HG02981 (cell line): ENCODE measurements around the gene SLC37A1.
"Not testable (repeated sequence)": the region's sequence is repeated elsewhere in the genome, so short reads cannot be mapped to it uniquely, and the experiment has no call there.

Source experiments
- ATAC-seq: cut with Tn5 transposase; IDR thresholded peaks from one replicate; pipeline ENCODE4 v1.9.1; 2021; ENCODE audit warnings: mild to moderate bottlenecking, moderate library complexity; ENCODE audit not compliant: unreplicated experiment

SLC37A1 gene

DNA sequence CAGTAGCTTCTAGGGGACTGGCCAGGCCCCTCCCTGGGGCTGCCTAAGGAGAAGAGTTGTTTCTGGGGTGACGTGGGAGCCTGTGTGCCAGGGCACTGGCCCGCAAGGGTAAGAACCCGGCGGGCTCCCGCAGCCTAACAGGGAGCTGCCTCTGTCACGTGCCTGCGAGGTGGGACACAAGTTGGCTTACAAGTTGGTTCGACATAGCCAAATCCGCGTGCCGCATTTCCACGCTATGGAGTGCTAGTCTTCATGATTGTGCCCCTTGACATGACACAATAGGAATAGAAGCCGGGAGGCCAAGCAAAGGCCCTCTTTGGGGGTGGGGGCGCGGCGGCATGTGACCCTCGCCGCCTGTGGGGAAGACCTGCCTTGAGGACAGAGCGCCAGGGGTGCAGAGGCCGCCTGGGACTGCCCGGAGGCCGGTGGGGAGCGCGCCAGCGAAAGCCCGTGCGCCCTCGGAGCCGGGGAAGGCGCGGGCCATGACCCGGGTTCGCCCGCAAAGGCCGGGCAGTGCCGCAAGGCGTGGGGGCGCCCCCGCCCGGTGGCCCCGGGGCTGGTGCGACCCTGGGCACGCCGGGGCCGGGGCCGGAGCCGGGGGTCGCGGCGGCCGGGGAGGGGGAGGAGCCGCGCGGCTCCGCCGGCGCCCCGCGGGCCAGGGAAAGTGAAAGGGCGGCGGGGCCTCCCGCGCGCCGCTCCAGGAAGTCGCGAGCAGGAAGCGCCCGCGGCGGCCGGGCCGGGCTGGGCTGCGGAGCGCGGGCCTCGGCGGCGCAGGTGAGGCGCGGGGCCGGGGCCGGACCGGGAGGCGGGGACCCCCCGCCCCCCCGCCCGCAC is at the start of gene SLC37A1:
SLC37A1 (plus strand) TSS at position 702 of the 834 bp plus-strand sequence. CDS start 4,603 bp downstream, outside the sequence.
- ATAC-seq, result peak; percentile 57

DNA sequence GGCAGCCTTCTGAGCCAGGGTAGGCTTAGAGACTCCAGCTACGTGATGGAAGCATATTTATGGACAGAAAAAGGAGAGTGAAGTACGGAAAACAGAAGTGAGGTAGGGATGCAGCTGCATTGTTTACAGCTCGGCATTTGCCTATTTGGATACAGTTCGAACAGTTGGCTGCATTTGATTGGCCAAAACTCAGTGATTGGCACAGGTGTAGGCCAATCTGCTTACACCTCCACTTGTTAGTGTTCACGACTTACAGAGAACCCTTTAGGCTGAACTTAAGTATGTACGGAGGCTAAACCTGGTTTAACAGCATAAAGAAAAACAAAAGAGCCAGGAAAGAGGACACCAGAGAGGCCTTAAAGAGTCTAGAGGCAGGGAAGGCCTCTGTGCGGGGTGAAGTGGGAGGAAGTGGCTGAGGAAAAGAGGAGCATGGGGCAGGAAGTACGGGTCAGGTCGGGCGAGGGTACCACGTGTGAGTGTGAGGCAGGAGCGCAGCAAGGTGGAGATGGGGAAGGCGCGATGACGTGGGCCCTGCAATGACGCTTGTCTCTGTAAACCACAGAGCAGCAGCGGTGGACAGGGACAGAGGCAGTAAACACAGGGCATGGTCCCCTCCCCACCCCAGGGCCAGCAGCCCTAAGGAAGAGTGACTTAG is 49.7 kb upstream of the SLC37A1 start:
- ATAC-seq, result no peak

DNA sequence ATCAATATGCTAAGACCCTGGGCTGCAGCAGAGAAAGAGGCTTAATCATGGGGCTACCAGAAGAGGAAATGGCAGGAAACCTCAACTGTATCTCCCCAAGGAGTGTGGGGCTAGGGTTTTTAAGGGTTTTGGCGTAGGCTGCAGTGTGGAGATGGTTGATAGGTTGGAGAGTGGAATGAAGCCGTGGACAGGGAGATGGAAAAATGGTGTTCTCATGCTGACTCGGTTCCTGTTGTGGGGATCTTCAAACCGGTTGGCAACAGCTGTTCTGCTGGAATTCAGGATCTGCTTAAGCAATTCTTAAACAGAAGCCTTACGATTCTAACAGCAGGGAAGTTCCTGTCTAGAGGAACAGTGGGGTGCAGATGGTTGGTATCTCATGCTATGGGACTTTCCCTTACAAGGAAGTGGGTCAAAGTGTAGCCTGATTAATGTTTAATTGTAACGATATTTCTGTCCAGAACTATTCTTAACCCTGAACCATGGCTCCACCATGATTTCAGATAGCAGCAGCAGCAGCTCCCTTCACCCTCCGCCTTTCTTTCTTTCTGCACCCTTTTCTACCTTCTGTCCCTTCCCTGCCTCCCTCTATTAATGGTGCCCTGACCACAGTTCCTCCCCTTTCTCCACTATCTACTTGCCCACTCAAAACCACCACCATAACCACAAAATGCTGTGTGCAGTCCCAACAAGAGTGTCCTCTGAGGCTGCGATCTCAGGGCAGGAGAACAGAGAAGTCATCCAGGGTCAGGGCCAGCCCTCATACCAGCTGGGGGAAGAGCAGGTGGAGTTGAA is 48.4 kb upstream of the SLC37A1 start:
- ATAC-seq, result peak; percentile 15

DNA sequence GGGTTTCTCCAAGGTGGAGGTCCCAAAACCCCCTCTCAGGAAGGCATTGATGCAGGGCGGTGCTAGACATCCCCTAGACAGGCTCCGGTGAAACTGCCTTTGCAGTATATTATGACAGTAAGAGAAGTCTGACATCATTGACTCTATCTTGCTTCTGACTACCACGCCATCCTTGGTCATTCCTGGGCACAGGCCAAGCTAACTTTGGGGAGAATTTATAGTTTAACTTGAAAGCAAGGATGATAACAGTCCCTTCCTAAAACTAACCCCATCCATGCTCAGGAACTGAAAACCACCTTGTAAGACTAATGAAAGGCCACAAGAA is 47.9 kb upstream of the SLC37A1 start:
- ATAC-seq, result peak; percentile 27

DNA sequence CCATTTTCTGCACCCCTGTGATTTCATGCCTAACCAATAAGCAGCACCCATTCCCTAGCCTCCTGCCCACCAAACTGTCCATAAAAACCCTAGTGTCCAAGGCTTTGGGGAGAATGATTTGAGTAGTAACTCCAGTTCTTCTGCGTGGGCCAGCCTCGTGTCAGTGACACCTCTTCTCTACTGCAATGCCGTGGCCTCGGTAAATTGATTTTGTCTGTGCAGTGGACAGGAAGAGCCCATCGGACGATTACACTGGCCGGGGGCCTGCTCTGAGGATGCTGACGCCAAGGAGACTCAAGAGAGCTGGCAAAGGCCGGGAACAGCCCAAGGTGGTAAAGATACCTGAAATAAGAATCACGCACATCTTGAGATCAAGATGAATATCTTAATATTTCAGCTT is 47.0 kb upstream of the SLC37A1 start:
- no peak for ATAC-seq

DNA sequence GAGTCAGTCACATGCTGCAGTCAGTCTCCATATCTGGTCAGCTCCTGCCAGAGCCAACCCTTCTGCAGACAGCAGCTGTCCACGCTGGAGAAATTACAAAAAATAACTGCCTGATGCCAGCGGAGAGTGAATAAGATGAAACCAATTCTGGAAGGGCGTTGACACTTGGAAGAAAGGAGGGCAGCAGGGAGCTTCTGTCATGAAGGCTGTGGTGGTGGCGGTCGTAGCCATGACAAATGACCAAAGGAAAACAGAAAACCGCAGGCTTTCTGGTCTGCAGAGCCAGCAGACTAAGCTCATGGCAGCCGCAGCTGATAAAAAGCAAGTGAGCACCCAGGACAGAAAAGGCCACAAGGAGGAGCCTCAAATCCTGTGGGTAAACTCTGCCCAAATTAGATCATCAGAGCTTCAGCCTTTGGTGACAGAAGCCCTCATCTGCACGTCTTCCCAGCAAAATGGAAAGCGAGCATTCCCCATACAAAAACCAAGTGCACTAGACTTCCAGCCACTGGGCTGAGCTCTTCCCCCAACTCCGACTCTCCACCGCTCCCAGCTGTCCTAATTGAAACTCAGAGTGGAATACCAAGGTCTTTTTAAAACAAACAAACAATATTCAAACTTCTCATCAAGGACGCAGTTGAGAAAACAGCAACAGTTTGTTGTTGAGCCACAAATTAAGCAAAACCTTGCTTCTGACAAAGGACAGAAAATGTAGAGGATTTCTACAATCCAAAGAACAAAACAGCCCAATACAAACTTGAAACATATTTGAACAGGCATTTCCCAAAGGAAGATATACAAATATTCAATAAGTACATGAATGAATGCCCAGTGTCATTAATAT is 46.3 kb upstream of the SLC37A1 start:
- ATAC-seq, result no peak

DNA sequence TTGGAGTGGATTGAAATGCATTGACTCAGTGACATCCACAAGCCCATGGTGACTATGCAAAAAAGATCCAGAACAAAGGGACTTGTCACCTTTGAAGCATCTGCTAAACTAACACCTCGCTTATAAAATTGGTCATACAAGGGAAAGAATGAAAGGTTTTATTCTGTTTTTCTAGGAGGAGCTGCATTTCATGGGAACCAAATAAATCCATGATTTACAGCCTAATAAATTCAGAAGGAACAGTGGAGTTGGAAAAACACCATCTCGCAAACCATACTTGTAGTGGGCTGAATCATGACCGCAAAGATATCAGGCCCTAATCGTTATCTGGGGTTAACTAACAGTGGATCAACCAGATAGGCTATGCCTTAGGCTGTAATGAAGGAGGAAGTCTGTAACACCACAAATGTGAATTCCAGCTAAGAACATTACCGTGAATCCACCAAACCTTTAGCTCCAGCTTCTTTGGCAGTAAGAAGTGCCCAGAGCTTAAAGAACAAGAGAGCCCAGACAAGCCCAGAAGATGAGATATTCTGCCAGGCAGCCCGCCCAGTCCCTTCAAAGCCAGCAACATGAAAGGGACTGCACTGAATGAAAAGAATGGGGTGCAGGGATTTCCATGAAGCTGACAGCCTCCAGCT is 45.0 kb upstream of the SLC37A1 start:
- ATAC-seq, result no peak

DNA sequence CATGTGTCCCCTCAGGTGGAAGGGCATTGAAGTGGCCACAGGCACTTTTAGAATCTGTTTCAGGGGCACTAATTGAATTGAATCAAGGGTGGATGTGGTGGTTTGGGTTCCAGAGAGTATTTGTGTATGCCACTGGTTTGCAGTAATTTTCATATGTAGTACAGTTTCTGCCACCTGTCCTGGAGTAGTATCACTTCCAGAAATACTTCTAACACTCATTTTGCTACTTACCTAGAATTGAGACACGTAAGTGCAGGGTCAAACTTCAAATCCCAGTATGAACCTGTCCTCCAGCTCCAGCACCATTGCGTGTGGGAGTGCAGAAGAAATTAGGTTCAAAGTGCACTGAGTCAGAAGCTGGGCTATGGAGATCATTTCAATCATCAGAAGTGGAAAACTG is 44.4 kb upstream of the SLC37A1 start:
- no peak for ATAC-seq

DNA sequence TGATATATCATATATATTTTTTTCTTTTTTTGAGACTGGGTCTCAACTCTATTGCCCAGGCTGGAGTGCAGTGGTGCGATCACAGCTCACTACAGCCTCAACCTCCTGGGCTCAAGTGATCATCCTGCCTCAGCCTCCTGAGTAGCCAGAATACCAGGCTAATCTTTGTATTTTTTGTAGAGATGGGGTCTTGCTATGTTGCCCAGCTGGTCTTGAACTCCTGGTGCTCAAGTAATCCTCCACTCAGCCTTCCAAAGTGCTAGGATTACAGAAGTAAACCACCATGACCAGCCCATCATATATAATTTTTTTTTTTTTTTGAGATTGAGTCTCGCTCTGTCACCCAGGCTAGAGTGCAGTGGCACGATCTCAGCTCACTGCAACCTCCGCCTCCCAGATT is 43.9 kb upstream of the SLC37A1 start:
- not testable (repeated sequence) for ATAC-seq

DNA sequence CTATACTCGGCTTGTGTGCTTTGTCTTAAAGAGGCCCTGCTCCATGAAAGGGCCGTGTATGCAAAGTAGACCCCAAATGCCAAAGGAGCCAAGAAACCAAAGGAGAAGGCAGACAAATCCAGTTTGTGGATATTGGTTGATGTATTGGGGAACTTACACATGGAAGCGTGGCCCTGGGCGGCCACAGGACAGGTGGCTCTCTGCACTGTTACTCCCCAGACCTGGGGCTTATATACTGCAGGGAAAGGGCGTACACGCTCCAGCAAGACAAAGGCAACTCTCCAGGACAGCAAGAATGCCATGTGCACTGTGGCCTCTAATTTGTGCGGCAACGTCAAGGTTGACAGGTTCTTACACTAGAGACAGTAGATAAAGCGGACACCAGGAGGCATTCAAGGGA is 42.4 kb upstream of the SLC37A1 start:
- ATAC-seq, result no peak

DNA sequence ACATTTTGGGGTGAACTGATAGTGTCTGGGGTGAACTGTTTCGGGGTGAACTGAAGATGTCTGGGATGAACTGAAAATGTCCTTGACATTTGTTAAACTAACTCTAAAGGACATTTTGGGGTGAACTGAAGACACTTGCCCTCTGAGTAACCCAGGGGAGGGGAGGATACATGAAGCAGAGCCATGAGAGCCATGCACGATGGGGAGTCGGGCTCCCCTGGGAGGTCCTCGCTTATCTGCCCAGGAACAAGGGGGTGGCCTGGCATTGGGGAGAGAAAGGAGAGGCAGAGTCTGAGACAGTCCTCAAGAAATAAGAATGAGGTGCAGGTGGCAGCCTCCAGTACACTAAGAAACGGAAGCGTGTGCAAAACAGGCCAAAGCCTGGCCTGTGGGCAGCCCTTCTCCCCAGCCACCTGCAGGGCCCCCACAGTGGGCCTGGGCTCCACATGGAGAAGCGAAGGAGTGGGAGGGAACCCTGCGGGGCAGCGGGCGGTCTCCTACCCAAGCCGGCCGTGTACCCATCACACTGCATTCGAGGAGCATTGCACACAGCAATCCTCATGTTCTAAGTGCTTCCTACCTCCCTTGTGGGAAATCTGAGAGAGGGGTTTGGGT is 41.8 kb upstream of the SLC37A1 start:
- ATAC-seq, result no peak

DNA sequence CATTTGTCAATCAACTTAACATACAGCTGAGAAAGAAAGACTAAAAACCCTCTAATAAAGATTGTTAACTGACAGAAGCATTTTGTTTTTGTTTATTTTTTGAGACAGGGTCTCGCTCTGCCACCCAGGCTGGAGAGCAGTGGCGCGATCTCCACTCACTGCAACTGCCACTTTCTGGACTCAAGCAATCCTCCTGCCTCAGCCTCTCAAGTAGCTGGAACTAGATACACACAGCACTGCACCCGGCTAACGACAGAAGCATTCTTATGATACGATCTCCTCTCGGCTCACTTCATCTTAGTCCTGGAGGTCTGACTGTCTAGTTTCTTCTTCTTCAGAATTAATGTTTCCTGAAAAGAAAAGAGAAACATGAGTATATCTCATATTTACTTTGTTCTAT is 41.1 kb upstream of the SLC37A1 start:
- no peak for ATAC-seq

DNA sequence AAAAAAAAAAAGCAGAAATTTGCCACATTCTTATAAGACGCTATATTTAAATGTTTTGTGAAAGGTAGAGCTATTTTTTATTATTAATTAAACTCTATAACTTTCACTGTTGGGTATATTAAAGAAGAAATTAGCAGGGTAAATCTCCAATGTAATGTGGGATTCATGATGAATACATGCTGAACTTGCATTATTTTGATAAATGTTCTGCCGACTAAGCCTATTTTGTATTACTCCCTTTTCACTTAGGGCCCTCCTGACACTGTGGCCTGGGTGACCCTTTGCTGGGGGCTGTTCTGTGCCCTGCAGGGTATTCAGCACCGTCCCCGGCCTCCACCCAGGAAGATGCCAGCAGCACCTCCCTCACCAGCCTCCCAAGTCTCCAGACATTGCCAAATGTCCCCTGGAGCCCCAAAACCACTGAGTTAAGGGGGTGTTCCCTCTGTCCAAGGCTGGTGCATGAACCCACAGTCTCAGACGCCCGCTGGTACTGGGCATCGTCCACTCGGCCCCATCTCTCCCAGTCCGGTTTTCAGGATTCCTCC is 40.1 kb upstream of the SLC37A1 start:
- ATAC-seq, result no peak

DNA sequence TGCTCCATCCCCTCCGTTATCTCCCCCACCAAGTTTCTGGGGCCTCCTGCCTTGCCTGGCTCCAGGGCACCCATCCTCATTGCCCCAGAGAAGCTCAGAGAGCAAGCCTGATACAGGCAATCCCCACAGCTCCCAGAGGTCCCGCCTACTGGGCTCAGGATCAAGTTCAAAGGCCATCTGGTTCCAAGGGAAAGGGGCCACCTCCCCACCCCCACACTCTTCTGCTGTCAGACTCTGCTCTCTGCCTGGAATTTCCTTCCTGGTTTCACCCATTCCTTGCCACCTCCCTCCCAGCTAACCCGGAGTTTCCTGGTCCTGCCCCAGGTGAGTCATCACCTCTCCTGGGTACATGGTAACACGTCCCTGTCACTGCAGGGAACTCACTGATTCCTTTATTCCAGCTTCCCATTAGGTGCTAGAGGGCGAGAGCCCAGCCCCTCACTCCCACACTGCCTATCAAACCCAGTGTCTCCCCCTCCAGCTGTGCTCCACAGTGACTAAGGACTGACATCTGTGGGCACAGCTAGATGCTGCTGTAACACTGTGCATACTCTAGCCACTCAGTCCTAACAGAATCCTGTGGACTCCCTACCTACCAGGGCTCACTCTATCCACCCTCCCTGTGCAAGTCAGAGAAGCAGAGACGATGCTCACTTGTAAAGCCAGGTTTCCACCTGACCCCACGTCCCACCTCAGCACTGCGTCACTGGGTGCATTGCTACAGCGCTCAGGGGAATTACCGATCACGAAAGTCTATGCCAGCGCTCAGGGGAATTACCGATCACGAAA is 39.4 kb upstream of the SLC37A1 start:
- ATAC-seq, result no peak

DNA sequence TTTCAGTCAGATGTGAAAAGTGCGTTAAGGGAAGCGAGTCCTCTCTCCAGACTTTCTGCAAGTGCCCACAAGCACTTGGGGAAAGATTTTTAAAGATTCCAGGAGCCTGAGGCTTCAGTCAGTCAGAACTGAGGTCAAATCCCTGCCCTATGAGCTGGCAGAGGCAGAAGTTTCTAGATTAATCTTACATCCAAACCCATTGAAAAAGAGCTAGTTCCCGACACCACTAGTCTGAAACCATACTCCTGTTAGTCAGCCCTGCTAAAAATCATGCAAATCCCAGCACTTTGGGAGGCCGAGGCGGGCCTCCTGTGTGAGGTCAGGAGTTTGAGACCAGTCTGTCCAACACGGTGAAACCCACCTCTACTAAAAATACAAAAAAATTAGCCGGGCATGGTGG is 38.6 kb upstream of the SLC37A1 start:
- no peak for ATAC-seq

DNA sequence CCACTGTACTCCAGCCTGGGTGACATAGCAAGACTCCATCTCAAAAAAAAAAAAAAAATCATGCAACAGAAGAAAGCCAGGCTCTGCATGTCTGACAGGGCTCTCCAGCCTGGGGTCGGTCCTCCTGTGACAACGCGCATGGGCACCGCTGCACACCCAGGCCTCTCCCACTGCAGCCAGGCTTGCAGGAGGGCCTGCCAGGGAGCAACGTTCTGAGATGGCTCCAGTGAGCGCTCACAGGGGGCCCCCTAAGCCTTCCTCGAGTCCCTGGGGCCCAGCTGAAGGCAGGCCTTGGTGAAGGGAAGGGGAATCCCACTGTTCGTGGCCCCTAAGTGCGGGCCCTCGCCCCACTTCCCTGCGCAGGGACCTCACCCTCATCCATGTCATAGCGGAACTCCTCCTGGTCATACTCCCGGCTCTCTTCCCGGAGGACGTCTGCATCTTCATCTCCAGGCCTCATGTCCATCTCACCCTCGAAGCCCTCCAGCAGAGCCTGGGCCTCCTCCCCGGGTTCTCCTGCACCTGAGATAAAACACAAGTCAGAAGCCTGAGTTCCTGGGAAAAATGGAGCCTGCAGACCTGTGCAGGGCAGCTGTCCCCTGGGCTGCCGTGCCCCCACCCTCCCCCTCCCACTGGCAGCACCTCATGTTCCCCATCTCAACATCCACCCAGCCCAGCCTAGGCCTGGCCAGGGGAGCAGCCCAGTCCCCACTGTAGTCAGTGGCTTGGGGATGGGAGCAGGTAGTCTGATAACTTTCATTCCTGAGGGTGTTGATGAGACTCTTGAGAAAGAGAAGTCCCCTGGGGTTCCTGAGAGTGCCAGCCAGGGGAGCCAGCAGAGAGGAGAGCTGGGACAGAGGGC is 37.9 kb upstream of the SLC37A1 start:
- ATAC-seq, result no peak

DNA sequence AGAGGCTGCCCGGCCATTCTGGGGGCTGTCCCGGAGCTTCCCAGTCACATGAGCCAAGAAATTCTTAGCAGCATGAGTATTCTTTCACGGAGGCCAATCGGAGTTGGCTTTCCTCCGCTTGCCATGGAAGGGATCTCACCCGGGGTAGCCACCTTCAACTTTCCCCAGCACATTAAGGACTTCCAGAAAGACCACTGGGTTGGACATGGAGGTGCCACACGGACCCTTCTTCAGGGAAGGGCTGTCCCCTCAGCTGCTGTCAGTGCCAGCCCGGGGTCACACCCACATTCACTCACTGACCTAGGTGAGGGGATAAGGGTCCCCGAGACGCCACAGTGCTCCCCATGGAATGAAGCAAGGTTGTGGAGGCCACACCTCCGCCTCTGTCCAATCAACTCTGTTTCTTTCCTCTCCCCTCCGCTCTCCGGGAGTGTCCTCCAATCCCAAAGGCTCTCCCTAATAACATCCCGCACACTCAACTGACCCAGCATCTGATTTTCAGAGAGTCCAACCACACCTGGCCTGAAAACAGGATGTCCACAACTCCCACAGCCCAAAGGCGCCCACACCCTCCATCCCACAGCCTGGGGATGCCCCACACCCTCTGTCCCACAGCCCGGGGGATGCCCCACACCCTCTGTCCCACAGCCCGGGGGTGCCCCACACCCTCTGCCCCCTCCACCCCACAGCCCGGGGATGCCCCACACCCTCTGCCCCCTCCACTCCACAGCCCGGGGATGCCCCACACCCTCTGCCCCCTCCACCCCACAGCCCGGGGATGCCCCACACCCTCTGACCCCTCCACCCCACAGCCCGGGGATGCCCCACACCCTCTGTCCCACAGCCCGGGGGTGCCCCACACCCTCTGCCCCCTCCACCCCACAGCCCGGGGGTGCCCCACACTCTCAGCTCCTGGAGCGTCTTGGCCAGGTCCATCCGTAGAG is 37.0 kb upstream of the SLC37A1 start:
- ATAC-seq, result no peak
